ENCODE measurements around the gene DYNC2I2.

GRCh38 chr9:128657344-128657704 lies 677 bp upstream of the DYNC2I2 start:
- no peak for TF ChIP-seq CTCF (conservative IDR thresholded peaks at IDR 0.05)
- TF ChIP-seq EZH2 (IDR thresholded peaks at IDR 0.05; ENCODE audit: low read depth): no peak
